GM23338 (cell line): ENCODE data around the gene IGFBP7. TPM values are rescaled to one million over a fixed set of nuclear protein-coding genes. Genes with fewer than 3 reads are reported as not detected.

Experiments
- ATAC-seq: fragments of 200-7000 bp; cut with Tn5 transposase; 3 replicates; pipeline ENCODE4 v1.9.1; 2020
- DNase-seq: peaks from one replicate; pipeline ENCODE4 v3.0.0-alpha.2; 2015; ENCODE audit warnings: low spot score
- H2AFZ ChIP-seq: fragments of 200-600 bp; sonication (generic); 2 replicates; pipeline ENCODE4 v1.8.0; 2016; ENCODE audit warnings: antibody characterized with exemption, mild to moderate bottlenecking, moderate library complexity
- H3F3A ChIP-seq: fragments of 200-600 bp; sonication (generic); replicated peaks from 2 replicates; pipeline ENCODE4 v1.8.0; 2017; ENCODE audit warnings: antibody characterized with exemption, mixed run types, low read depth
- H3K27ac ChIP-seq: fragments of 200-600 bp; sonication (generic); 2 replicates; pipeline ENCODE4 v1.6.1; 2016; ENCODE audit warnings: low read depth
- H3K27me3 ChIP-seq: fragments of 200-600 bp; sonication (generic); 2 replicates; pipeline ENCODE4 v1.8.0; 2016; ENCODE audit warnings: mild to moderate bottlenecking, mixed run types, moderate library complexity; ENCODE audit not compliant: insufficient read depth
- H3K36me3 ChIP-seq: fragments of 200-600 bp; sonication (generic); 2 replicates; pipeline ENCODE4 v1.8.0; 2016; ENCODE audit warnings: mild to moderate bottlenecking; ENCODE audit not compliant: insufficient read depth
- H3K4me1 ChIP-seq: fragments of 200-600 bp; sonication (generic); 2 replicates; pipeline ENCODE4 v1.8.0; 2016; ENCODE audit warnings: mild to moderate bottlenecking, moderate library complexity; ENCODE audit not compliant: insufficient read depth
- H3K4me2 ChIP-seq: fragments of 200-600 bp; sonication (generic); 2 replicates; pipeline ENCODE4 v1.7.1; 2017; ENCODE audit warnings: mixed run types
- H3K4me3 ChIP-seq: fragments of 200-600 bp; sonication (generic); 2 replicates; pipeline ENCODE4 v1.6.1; 2016; ENCODE audit warnings: mixed run types
- H3K79me2 ChIP-seq: fragments of 200-600 bp; sonication (generic); replicated peaks from 2 replicates; pipeline ENCODE4 v1.8.0; 2017; ENCODE audit warnings: mild to moderate bottlenecking; ENCODE audit not compliant: insufficient read depth
- H3K9me2 ChIP-seq: fragments of 200-600 bp; sonication (generic); 2 replicates; pipeline ENCODE4 v1.8.0; 2017; ENCODE audit not compliant: insufficient read depth
- H4K20me1 ChIP-seq: fragments of 200-600 bp; sonication (generic); replicated peaks from 2 replicates; pipeline ENCODE4 v1.8.0; 2017; ENCODE audit warnings: mild to moderate bottlenecking; ENCODE audit not compliant: insufficient read depth
- H3K27ac Mint-ChIP-seq: 2 replicates; pipeline ENCODE4 v1.8.0; 2020; ENCODE audit warnings: inconsistent platforms, mild to moderate bottlenecking, moderate library complexity, mixed read lengths
- H3K27me3 Mint-ChIP-seq: 3 replicates; pipeline ENCODE4 v1.8.0; 2022; ENCODE audit warnings: low read depth, mild to moderate bottlenecking, moderate library complexity, mixed read lengths, inconsistent platforms; ENCODE audit not compliant: insufficient read depth, poor library complexity
- H3K36me3 Mint-ChIP-seq: 3 replicates; pipeline ENCODE4 v1.8.0; 2021; ENCODE audit warnings: low read depth, mild to moderate bottlenecking, inconsistent platforms, moderate library complexity, mixed read lengths
- H3K4me1 Mint-ChIP-seq: 3 replicates; pipeline ENCODE4 v1.8.0; 2020; ENCODE audit warnings: mild to moderate bottlenecking, inconsistent platforms, mixed read lengths
- H3K4me3 Mint-ChIP-seq: 3 replicates; pipeline ENCODE4 v1.8.0; 2021; ENCODE audit warnings: moderate library complexity, mild to moderate bottlenecking, inconsistent platforms, mixed read lengths
- H3K9me3 Mint-ChIP-seq: 3 replicates; pipeline ENCODE4 v1.8.0; 2020; ENCODE audit warnings: moderate library complexity, mild to moderate bottlenecking, inconsistent platforms, mixed read lengths
- CREB1 ChIP-seq: fragments of 250-450 bp; sonication (Bioruptor Pico); IDR thresholded peaks from 2 replicates; pipeline ENCODE4 v1.5.0; 2020; ENCODE audit warnings: low read depth, mild to moderate bottlenecking, moderate library complexity
- EZH2 ChIP-seq: fragments of 200-600 bp; sonication (generic); IDR thresholded peaks from one replicate; pipeline ENCODE4 v1.8.0; 2017; ENCODE audit warnings: antibody characterized with exemption, mild to moderate bottlenecking, low read depth; ENCODE audit not compliant: unreplicated experiment
- EZH2phosphoT487 ChIP-seq: fragments of 200-600 bp; sonication (generic); IDR thresholded peaks from one replicate; pipeline ENCODE4 v1.8.1; 2018; ENCODE audit warnings: antibody characterized with exemption; ENCODE audit not compliant: unreplicated experiment
- JUNB ChIP-seq: IDR thresholded peaks from one replicate; pipeline ENCODE4 v1.6.1; 2016; ENCODE audit warnings: antibody characterized with exemption; ENCODE audit not compliant: unreplicated experiment
- NANOG ChIP-seq: IDR thresholded peaks from 2 replicates; pipeline ENCODE4 v1.6.1; 2016; ENCODE audit warnings: antibody characterized with exemption, borderline replicate concordance
- POLR2AphosphoS5 ChIP-seq: IDR thresholded peaks from 2 replicates; pipeline ENCODE4 v1.6.1; 2016; ENCODE audit warnings: antibody characterized with exemption, low read depth
- STAT1 ChIP-seq: IDR thresholded peaks from one replicate; pipeline ENCODE4 v1.6.1; 2016; ENCODE audit warnings: antibody characterized with exemption; ENCODE audit not compliant: unreplicated experiment
- ZNF114 ChIP-seq: fragments of 250-450 bp; sonication (Bioruptor Pico); IDR thresholded peaks from 2 replicates; pipeline ENCODE4 v1.5.0; 2020; ENCODE audit warnings: mild to moderate bottlenecking, moderate library complexity
- ZNF331 ChIP-seq: fragments of 250-450 bp; sonication (Bioruptor Pico); IDR thresholded peaks from 2 replicates; pipeline ENCODE4 v1.5.0; 2020; ENCODE audit warnings: low read depth, mild to moderate bottlenecking, moderate library complexity
- polyA plus RNA-seq: library from polyadenylated mRNA; unstranded; fragments of >200 nt; fragmentation: Nextera tagmentation; extraction: Ambion mirVana; gene quantifications from 2 replicates; pipeline ENCODE4 v1.2.1, GENCODE V29; 2016
- total RNA-seq: library from RNA; depleted of rRNA; stranded (reverse); fragments of >200 nt; shearing (Covaris generic); gene quantifications from 2 replicates; pipeline ENCODE4 v1.2.3, GENCODE V29; 2014
- TF ChIP-seq, protein P1 (sequence below), 2 experiments: fragments of 200-600 bp in 1 of 2; sonication (generic) in 1 of 2; conservative IDR thresholded peaks; 2 replicates each; pipeline versions ENCODE4 v1.5.1 to v1.6.1; 2016 to 2017; ENCODE audit warnings: antibody characterized with exemption in 2 of 2, low read depth in 2 of 2, mild to moderate bottlenecking in 2 of 2, moderate library complexity in 1 of 2
- TF ChIP-seq, protein P2 (sequence below): fragments of 250-450 bp; sonication (Bioruptor Pico); IDR thresholded peaks from 2 replicates; pipeline ENCODE4 v1.5.0; 2020; ENCODE audit warnings: mild to moderate bottlenecking, moderate library complexity
- TF ChIP-seq, protein P3 (sequence below): IDR thresholded peaks from one replicate; pipeline ENCODE4 v1.6.1; 2018; ENCODE audit warnings: antibody characterized with exemption; ENCODE audit not compliant: unreplicated experiment
- TF ChIP-seq, protein P4 (sequence below): IDR thresholded peaks from 2 replicates; pipeline ENCODE4 v1.6.1; 2016; ENCODE audit warnings: antibody characterized with exemption

IGFBP7 gene
- total and polyA plus RNA-seq, 2 experiments from 2014 or later = 0.49 to 7.9 TPM

DNA sequence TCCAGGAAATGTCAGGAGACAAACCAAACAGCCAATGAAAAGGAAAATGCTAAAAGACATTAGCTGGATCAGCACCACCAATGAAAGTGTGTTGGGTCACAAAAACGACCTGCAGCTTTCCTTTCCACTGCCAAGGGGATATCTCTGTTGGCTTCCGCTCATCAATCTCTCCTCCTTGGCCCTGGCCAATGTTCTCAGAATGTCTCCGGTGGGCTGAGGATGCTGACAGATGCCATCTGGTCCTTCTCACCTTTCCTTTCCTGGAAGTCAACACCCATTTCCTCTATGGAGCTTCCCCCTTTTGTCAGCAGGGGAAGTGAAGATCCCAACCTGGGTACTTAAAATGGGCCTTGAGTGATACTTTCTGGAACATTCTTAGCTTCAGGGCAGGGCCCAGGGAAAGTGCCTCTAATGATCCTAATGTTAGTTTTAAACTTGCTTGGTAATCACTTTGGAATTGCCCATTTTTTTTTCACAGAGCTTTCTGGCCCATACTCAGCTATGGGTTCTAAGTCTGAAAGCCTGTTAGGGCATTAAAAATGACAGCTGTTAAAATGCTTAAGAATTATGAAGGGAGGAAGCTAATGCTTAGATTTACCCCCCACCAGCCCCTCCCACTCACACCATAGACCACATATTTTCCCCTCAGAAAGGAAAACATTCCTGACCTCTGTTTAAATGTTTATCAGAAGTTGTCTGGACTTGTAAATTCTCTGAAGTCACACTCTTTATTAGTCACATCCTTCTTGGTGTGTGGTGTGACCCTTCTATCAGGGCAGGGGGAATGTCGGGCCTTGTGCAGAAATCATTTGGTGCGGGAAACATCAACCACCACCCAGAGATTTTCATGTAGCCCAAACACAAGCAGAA lies 29.2 kb downstream of the IGFBP7 start:
- Mint-ChIP-seq H3K9me3 (peaks cover 14% of the 10 kb centered on the region; the same call in 2 of the 3 replicates), H3K4me1 (peaks cover 26% of the 10 kb centered on the region), H3K27me3 (peaks cover 2% of the 10 kb centered on the region), H3K27ac (no peak overlapping the region), H3K4me3 (no peak overlapping the region), H3K36me3 (peaks cover 12% of the 10 kb centered on the region)
- no peak for ATAC-seq
- H3K27ac ChIP-seq = peak overlapping the region; percentile 81
- no peaks in the 10 kb centered on the region for H4K20me1 ChIP-seq
- H3K4me2 ChIP-seq = no peak overlapping the region
- H3K9me2 ChIP-seq = peaks cover 9% of the 10 kb centered on the region; the same call in 1 of the 2 replicates
- H3K27me3 ChIP-seq = no peaks in the 10 kb centered on the region
- no peak overlapping the region for H3K4me3 ChIP-seq
- H3K4me1 ChIP-seq = peaks cover 19% of the 10 kb centered on the region
- H3K79me2 ChIP-seq = no peaks in the 10 kb centered on the region
- no peak overlapping the region for H2AFZ ChIP-seq
- no peak for DNase-seq
- H3F3A ChIP-seq = no peaks in the 10 kb centered on the region
- no peaks in the 10 kb centered on the region; the same call in 1 of the 2 replicates for H3K36me3 ChIP-seq
- TF ChIP-seq NANOG = no peak
- TF ChIP-seq EZH2phosphoT487 = no peak
- TF ChIP-seq JUNB = no peak
- TF ChIP-seq, protein P1, sequence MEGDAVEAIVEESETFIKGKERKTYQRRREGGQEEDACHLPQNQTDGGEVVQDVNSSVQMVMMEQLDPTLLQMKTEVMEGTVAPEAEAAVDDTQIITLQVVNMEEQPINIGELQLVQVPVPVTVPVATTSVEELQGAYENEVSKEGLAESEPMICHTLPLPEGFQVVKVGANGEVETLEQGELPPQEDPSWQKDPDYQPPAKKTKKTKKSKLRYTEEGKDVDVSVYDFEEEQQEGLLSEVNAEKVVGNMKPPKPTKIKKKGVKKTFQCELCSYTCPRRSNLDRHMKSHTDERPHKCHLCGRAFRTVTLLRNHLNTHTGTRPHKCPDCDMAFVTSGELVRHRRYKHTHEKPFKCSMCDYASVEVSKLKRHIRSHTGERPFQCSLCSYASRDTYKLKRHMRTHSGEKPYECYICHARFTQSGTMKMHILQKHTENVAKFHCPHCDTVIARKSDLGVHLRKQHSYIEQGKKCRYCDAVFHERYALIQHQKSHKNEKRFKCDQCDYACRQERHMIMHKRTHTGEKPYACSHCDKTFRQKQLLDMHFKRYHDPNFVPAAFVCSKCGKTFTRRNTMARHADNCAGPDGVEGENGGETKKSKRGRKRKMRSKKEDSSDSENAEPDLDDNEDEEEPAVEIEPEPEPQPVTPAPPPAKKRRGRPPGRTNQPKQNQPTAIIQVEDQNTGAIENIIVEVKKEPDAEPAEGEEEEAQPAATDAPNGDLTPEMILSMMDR (conservative IDR thresholded peaks at IDR 0.05; ENCODE audit: low read depth in 2 of 2) = no peak
- TF ChIP-seq CREB1 = no peak
- TF ChIP-seq STAT1 = no peak
- TF ChIP-seq EZH2 = no peak
- TF ChIP-seq ZNF114 = no peak
- TF ChIP-seq, protein P2, sequence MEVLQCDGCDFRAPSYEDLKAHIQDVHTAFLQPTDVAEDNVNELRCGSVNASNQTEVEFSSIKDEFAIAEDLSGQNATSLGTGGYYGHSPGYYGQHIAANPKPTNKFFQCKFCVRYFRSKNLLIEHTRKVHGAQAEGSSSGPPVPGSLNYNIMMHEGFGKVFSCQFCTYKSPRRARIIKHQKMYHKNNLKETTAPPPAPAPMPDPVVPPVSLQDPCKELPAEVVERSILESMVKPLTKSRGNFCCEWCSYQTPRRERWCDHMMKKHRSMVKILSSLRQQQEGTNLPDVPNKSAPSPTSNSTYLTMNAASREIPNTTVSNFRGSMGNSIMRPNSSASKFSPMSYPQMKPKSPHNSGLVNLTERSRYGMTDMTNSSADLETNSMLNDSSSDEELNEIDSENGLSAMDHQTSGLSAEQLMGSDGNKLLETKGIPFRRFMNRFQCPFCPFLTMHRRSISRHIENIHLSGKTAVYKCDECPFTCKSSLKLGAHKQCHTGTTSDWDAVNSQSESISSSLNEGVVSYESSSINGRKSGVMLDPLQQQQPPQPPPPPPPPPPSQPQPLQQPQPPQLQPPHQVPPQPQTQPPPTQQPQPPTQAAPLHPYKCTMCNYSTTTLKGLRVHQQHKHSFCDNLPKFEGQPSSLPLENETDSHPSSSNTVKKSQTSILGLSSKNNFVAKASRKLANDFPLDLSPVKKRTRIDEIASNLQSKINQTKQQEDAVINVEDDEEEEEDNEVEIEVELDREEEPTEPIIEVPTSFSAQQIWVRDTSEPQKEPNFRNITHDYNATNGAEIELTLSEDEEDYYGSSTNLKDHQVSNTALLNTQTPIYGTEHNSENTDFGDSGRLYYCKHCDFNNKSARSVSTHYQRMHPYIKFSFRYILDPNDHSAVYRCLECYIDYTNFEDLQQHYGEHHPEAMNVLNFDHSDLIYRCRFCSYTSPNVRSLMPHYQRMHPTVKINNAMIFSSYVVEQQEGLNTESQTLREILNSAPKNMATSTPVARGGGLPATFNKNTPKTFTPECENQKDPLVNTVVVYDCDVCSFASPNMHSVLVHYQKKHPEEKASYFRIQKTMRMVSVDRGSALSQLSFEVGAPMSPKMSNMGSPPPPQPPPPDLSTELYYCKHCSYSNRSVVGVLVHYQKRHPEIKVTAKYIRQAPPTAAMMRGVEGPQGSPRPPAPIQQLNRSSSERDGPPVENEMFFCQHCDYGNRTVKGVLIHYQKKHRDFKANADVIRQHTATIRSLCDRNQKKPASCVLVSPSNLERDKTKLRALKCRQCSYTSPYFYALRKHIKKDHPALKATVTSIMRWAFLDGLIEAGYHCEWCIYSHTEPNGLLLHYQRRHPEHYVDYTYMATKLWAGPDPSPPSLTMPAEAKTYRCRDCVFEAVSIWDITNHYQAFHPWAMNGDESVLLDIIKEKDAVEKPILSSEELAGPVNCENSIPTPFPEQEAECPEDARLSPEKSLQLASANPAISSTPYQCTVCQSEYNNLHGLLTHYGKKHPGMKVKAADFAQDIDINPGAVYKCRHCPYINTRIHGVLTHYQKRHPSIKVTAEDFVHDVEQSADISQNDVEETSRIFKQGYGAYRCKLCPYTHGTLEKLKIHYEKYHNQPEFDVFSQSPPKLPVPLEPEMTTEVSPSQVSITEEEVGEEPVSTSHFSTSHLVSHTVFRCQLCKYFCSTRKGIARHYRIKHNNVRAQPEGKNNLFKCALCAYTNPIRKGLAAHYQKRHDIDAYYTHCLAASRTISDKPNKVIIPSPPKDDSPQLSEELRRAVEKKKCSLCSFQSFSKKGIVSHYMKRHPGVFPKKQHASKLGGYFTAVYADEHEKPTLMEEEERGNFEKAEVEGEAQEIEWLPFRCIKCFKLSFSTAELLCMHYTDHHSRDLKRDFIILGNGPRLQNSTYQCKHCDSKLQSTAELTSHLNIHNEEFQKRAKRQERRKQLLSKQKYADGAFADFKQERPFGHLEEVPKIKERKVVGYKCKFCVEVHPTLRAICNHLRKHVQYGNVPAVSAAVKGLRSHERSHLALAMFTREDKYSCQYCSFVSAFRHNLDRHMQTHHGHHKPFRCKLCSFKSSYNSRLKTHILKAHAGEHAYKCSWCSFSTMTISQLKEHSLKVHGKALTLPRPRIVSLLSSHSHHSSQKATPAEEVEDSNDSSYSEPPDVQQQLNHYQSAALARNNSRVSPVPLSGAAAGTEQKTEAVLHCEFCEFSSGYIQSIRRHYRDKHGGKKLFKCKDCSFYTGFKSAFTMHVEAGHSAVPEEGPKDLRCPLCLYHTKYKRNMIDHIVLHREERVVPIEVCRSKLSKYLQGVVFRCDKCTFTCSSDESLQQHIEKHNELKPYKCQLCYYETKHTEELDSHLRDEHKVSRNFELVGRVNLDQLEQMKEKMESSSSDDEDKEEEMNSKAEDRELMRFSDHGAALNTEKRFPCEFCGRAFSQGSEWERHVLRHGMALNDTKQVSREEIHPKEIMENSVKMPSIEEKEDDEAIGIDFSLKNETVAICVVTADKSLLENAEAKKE (CRISPR knock-in tag) = no peak
- no peak for TF ChIP-seq ZNF331 (CRISPR knock-in tag)
- TF ChIP-seq, protein P3, sequence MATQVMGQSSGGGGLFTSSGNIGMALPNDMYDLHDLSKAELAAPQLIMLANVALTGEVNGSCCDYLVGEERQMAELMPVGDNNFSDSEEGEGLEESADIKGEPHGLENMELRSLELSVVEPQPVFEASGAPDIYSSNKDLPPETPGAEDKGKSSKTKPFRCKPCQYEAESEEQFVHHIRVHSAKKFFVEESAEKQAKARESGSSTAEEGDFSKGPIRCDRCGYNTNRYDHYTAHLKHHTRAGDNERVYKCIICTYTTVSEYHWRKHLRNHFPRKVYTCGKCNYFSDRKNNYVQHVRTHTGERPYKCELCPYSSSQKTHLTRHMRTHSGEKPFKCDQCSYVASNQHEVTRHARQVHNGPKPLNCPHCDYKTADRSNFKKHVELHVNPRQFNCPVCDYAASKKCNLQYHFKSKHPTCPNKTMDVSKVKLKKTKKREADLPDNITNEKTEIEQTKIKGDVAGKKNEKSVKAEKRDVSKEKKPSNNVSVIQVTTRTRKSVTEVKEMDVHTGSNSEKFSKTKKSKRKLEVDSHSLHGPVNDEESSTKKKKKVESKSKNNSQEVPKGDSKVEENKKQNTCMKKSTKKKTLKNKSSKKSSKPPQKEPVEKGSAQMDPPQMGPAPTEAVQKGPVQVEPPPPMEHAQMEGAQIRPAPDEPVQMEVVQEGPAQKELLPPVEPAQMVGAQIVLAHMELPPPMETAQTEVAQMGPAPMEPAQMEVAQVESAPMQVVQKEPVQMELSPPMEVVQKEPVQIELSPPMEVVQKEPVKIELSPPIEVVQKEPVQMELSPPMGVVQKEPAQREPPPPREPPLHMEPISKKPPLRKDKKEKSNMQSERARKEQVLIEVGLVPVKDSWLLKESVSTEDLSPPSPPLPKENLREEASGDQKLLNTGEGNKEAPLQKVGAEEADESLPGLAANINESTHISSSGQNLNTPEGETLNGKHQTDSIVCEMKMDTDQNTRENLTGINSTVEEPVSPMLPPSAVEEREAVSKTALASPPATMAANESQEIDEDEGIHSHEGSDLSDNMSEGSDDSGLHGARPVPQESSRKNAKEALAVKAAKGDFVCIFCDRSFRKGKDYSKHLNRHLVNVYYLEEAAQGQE = no peak
- TF ChIP-seq, protein P4, sequence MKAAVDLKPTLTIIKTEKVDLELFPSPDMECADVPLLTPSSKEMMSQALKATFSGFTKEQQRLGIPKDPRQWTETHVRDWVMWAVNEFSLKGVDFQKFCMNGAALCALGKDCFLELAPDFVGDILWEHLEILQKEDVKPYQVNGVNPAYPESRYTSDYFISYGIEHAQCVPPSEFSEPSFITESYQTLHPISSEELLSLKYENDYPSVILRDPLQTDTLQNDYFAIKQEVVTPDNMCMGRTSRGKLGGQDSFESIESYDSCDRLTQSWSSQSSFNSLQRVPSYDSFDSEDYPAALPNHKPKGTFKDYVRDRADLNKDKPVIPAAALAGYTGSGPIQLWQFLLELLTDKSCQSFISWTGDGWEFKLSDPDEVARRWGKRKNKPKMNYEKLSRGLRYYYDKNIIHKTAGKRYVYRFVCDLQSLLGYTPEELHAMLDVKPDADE = no peak
- no peak for TF ChIP-seq POLR2AphosphoS5
